Measurements from ENCODE around the gene METTL25B.

METTL25B gene

DNA sequence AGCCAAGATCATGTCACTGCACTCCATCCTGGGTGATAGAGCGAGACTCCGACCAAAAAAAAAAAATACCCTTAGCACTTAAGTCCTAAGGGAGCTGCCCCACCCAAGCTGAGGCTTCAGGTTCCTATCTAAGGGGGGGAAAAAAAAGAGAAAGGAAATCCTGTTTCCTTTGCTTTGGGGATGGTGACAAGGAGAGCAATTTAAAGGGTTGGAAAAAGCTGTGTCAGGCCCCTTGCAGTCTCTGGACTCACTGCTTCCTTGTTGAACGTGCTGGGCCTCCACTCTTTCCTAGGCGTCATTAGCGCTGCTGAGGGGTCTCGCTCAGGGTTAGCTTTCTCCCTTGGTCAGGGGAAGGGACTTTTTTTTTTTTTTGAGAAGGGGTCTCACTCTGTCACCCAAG lies 57.2 kb downstream of the METTL25B start:
- Histone ChIP-seq H4K20me1 (ENCODE audit: insufficient read depth) (0 out of 2 replicates have a peak, but pooled peaks cover 19% of the 10 kb centered on the region), H3K79me2 (ENCODE audit: insufficient read depth, low read depth) (peaks cover 52% of the 10 kb centered on the region), H3K4me2 (no peak overlapping the region), H3K4me1 (ENCODE audit: low read depth, poor library complexity, severe bottlenecking) (peaks cover 9% of the 10 kb centered on the region), H3K36me3 (ENCODE audit: insufficient read depth) (peaks cover 20% of the 10 kb centered on the region; the same call in 1 of the 2 replicates), H3K4me3 (IDR thresholded peaks at IDR 0.05; ENCODE audit: insufficient read depth, low read depth, low read length) (no peak overlapping the region), H3K27me3 (ENCODE audit: insufficient read depth, low read depth) (no peaks in the 10 kb centered on the region), H2AFZ (ENCODE audit: low read depth) (no peak overlapping the region), H3K27ac (no peak overlapping the region), H3K9ac (no peak overlapping the region)
- TF ChIP-seq, protein P1, sequence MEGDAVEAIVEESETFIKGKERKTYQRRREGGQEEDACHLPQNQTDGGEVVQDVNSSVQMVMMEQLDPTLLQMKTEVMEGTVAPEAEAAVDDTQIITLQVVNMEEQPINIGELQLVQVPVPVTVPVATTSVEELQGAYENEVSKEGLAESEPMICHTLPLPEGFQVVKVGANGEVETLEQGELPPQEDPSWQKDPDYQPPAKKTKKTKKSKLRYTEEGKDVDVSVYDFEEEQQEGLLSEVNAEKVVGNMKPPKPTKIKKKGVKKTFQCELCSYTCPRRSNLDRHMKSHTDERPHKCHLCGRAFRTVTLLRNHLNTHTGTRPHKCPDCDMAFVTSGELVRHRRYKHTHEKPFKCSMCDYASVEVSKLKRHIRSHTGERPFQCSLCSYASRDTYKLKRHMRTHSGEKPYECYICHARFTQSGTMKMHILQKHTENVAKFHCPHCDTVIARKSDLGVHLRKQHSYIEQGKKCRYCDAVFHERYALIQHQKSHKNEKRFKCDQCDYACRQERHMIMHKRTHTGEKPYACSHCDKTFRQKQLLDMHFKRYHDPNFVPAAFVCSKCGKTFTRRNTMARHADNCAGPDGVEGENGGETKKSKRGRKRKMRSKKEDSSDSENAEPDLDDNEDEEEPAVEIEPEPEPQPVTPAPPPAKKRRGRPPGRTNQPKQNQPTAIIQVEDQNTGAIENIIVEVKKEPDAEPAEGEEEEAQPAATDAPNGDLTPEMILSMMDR (conservative IDR thresholded peaks at IDR 0.05; ENCODE audit: low read depth, low read length): no peak
